Naive thymus-derived CD4-positive, alpha-beta T cell (primary cell): ENCODE data around the gene LECT2. TPM values are rescaled to one million over a fixed set of nuclear protein-coding genes. Genes with fewer than 3 reads are reported as not detected.

Experiments used
- ATAC-seq: fragments of 150-1000 bp; cut with Tn5 transposase; 2 replicates; pipeline ENCODE4 v1.10.0; 2021; ENCODE audit warnings: mild to moderate bottlenecking, moderate library complexity
- CTCF ChIA-PET: fragments of 350-600 bp; sonication (Branson Sonifier 250); formaldehyde crosslinking; loops from one replicate; lab custom pipeline; 2021; ENCODE audit warnings: antibody characterized with exemption; lab: Charles Lee
- POLR2A ChIA-PET: fragments of 350-600 bp; sonication (Branson Sonifier 250); formaldehyde crosslinking; loops from one replicate; lab custom pipeline; 2021; ENCODE audit warnings: antibody characterized with exemption, inconsistent platforms; lab: Charles Lee
- DNase-seq, 9 donors: peaks; one replicate each; pipeline versions ENCODE4 v3.0.0 to v3.0.0-alpha.2; 2020 to 2022; ENCODE audit warnings: mixed read lengths in 1 of 9
- H3K27ac ChIP-seq: one replicate; pipeline ENCODE4 v1.7.0; 2013; ENCODE audit warnings: mild to moderate bottlenecking, low read depth, low read length, moderate library complexity
- H3K27me3 ChIP-seq, 2 donors: one replicate each; pipeline ENCODE4 v1.7.0; 2013; ENCODE audit warnings: low read length in 2 of 2, mild to moderate bottlenecking in 2 of 2, moderate library complexity in 2 of 2; ENCODE audit not compliant: control insufficient read depth in 2 of 2, insufficient read depth in 2 of 2
- H3K36me3 ChIP-seq, 3 experiments: 1 replicate in 2 of 3; 2 replicates in 1 of 3; pipeline ENCODE4 v1.7.0; 2013; ENCODE audit warnings: low read length in 3 of 3, mild to moderate bottlenecking in 3 of 3, moderate library complexity in 1 of 3; ENCODE audit not compliant: insufficient read depth in 3 of 3, control insufficient read depth in 2 of 3
- H3K4me1 ChIP-seq, 2 donors: one replicate each; pipeline ENCODE4 v1.7.0; 2013; ENCODE audit warnings: low read length in 2 of 2, mild to moderate bottlenecking in 2 of 2, moderate library complexity in 1 of 2; ENCODE audit not compliant: control insufficient read depth in 2 of 2, insufficient read depth in 2 of 2
- H3K4me3 ChIP-seq: 2 replicates; pipeline ENCODE4 v1.7.0; 2013; ENCODE audit warnings: mild to moderate bottlenecking, low read length
- H3K9me3 ChIP-seq, 3 experiments: 1 replicate in 2 of 3; 2 replicates in 1 of 3; pipeline ENCODE4 v1.7.0; 2013; ENCODE audit warnings: low read length in 3 of 3; ENCODE audit not compliant: control insufficient read depth in 2 of 3
- H3K27ac Mint-ChIP-seq, 9 donors: one replicate each; pipeline ENCODE4 v1.8.0; 2020 to 2022; ENCODE audit warnings: mixed read lengths in 9 of 9, mild to moderate bottlenecking in 8 of 9, moderate library complexity in 5 of 9, inconsistent platforms in 2 of 9
- H3K27me3 Mint-ChIP-seq, 5 donors: one replicate each; pipeline ENCODE4 v1.8.0; 2021 to 2022; ENCODE audit warnings: mixed read lengths in 5 of 5, mild to moderate bottlenecking in 1 of 5
- H3K36me3 Mint-ChIP-seq, 5 donors: one replicate each; pipeline ENCODE4 v1.8.0; 2020 to 2022; ENCODE audit warnings: mixed read lengths in 5 of 5, mild to moderate bottlenecking in 3 of 5, inconsistent platforms in 1 of 5
- H3K4me1 Mint-ChIP-seq, 7 donors: one replicate each; pipeline ENCODE4 v1.8.0; 2020 to 2022; ENCODE audit warnings: mixed read lengths in 7 of 7, mild to moderate bottlenecking in 3 of 7, inconsistent platforms in 1 of 7
- H3K4me3 Mint-ChIP-seq, 10 donors: one replicate each; pipeline ENCODE4 v1.8.0; 2020 to 2022; ENCODE audit warnings: mild to moderate bottlenecking in 10 of 10, mixed read lengths in 10 of 10, moderate library complexity in 6 of 10, inconsistent platforms in 2 of 10
- H3K9me3 Mint-ChIP-seq, 11 donors: one replicate each; pipeline ENCODE4 v1.8.0; 2020 to 2022; ENCODE audit warnings: mixed read lengths in 11 of 11, mild to moderate bottlenecking in 4 of 11, inconsistent platforms in 1 of 11, moderate library complexity in 1 of 11
- intact Hi-C, 2 donors: fragments of 100-400 bp; cut with micrococcal nuclease; formaldehyde crosslinking; loops; one replicate each; pipeline ENCODE4 v1.15.1; 2023
- polyA plus RNA-seq, 2 donors: library from polyadenylated mRNA; unstranded; fragments of 300-500 nt; fragmentation: Illumina TruSeq; gene quantifications; one replicate each; pipeline ENCODE4 v1.2.3, GENCODE V29; 2021
- total RNA-seq, 6 experiments: library from RNA in 5 of 6; stranded (reverse) in 5 of 6; gene quantifications; 1 replicate in 5 of 6; 2 replicates in 1 of 6; pipeline ENCODE4 v1.2.3 and lab custom pipeline; 2021 to 2026

The LECT2 gene
- not detected for total RNA-seq
- not detected for polyA plus RNA-seq
- not detected for total RNA-seq (lab: John Stamatoyannopoulos, UW)

DNA sequence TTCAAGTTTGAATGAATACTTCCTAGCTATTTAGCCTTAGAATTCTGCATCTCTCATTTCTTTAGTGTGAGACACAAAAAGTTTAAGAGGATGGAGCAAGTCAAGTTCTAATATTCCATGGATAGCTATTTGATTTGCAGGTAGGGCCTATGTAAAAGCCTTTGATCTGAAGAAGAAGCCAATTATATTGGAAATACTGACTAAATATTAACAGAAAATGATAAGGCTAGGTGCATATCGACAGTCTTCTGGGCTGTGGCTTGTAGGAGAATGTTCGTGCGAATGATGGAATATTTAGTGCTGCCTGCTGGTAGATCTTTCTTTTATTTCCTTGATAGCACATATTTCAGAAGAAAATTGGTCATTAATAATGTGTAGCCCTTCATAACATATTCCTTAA, at the start of gene LECT2:
LECT2 (minus strand) TSS at position 85 of the 400 bp plus-strand sequence. CDS start 150 bp downstream, outside the sequence.
- no peak within 1 kb of the TSS for H3K27ac Mint-ChIP-seq
- POLR2A ChIA-PET = no interaction called here

DNA sequence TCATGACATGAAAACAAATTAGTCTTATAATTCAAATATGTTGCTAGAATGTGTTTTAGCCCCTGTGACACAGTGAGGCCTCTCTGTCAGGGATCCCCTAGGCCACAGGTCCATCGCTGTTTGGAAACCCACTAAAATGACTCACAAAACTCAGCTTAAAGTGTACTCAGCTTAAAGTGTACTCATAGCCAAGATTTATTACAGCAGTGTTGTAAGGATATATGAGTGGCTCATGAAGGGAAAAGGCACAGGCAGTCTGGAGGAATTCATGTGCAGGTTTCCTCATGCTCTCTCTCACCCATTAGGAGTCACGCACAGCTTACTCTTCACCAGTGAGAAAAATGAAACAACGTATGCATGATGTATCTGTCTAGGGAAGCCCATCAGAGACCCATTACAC, 49.7 kb upstream of the LECT2 start:
- POLR2A ChIA-PET = no interaction called here
- intact Hi-C loops = no loop called here
- no peak overlapping the region for H3K4me3 Mint-ChIP-seq
- no peaks in the 10 kb centered on the region for H3K27me3 ChIP-seq
- ATAC-seq (no peak), DNase-seq (no peak)
- no peak overlapping the region for H3K4me3 ChIP-seq
- H3K4me1 Mint-ChIP-seq = peaks cover 0 to 3% (median 0%) of the 10 kb centered on the region in 7 donors
- no peak overlapping the region for H3K27ac Mint-ChIP-seq
- H3K9me3 Mint-ChIP-seq = peaks cover 0 to 3% (median 0%) of the 10 kb centered on the region in 11 donors
- H3K27me3 Mint-ChIP-seq = peaks cover 7 to 18% (median 15%) of the 10 kb centered on the region in 5 donors
- H3K4me1 ChIP-seq = no peaks in the 10 kb centered on the region
- H3K36me3 Mint-ChIP-seq = no peaks in the 10 kb centered on the region
- H3K9me3 ChIP-seq = no peaks in the 10 kb centered on the region
- no peak overlapping the region for H3K27ac ChIP-seq
- H3K36me3 ChIP-seq = no peaks in the 10 kb centered on the region
- CTCF ChIA-PET = no interaction called here

More for the DNA sequence above, at the start of gene LECT2:
- CTCF ChIA-PET = no interaction called here
- H3K4me1 ChIP-seq = no peaks in the 10 kb centered on the region
- no peaks in the 10 kb centered on the region for H3K4me1 Mint-ChIP-seq
- H3K9me3 ChIP-seq = no peaks in the 10 kb centered on the region
- H3K36me3 Mint-ChIP-seq = no peaks in the 10 kb centered on the region
- intact Hi-C loops = no loop called here
- H3K27me3 ChIP-seq = no peaks in the 10 kb centered on the region
- H3K4me3 Mint-ChIP-seq = no peak within 1 kb of the TSS
- H3K4me3 ChIP-seq = no peak within 1 kb of the TSS
- H3K9me3 Mint-ChIP-seq = no peaks in the 10 kb centered on the region
- H3K27ac ChIP-seq = no peak within 1 kb of the TSS
- no peaks in the 10 kb centered on the region for H3K36me3 ChIP-seq
- ATAC-seq = no peak
- peaks cover 7 to 45% (median 26%) of the 10 kb centered on the region in 5 donors for H3K27me3 Mint-ChIP-seq
- DNase-seq = no peak

- H3K9me3 ChIP-seq = no peaks in the 10 kb centered on the region
- H3K9me3 Mint-ChIP-seq = peaks cover 0 to 1% (median 0%) of the 10 kb centered on the region in 11 donors
- no peak overlapping the region for H3K27ac Mint-ChIP-seq
- H3K4me3 Mint-ChIP-seq = no peak overlapping the region
- ATAC-seq (no peak), DNase-seq (no peak)
- H3K4me3 ChIP-seq = no peak overlapping the region
- H3K27ac ChIP-seq = no peak overlapping the region
- H3K36me3 Mint-ChIP-seq = peaks cover 0 to 4% (median 0%) of the 10 kb centered on the region in 5 donors
- intact Hi-C loops = no loop called here
- CTCF ChIA-PET = no interaction called here
- POLR2A ChIA-PET = no interaction called here
- peaks cover 0 to 5% (median 0%) of the 10 kb centered on the region in 7 donors for H3K4me1 Mint-ChIP-seq
- no peaks in the 10 kb centered on the region for H3K4me1 ChIP-seq
- no peaks in the 10 kb centered on the region for H3K36me3 ChIP-seq
- H3K27me3 Mint-ChIP-seq = peaks cover 10 to 21% (median 11%) of the 10 kb centered on the region in 5 donors
- H3K27me3 ChIP-seq = no peaks in the 10 kb centered on the region
Measured at GRCh38 chr5:136001466-136001981, 46.7 kb upstream of the LECT2 start.

GRCh38 chr5:136000932-136001331, 46.1 kb upstream of the LECT2 start:
- Mint-ChIP-seq H3K4me3 (no peak overlapping the region), H3K9me3 (peaks cover 0 to 1% (median 0%) of the 10 kb centered on the region in 11 donors), H3K27ac (no peak overlapping the region), H3K36me3 (peaks cover 0 to 4% (median 0%) of the 10 kb centered on the region in 5 donors), H3K4me1 (peaks cover 0 to 5% (median 0%) of the 10 kb centered on the region in 7 donors), H3K27me3 (peaks cover 10 to 27% (median 11%) of the 10 kb centered on the region in 5 donors)
- ChIA-PET CTCF (no interaction called here), POLR2A (no interaction called here)
- intact Hi-C loops = no loop called here
- Histone ChIP-seq H3K4me3 (no peak overlapping the region), H3K9me3 (no peaks in the 10 kb centered on the region), H3K4me1 (no peaks in the 10 kb centered on the region), H3K27ac (no peak overlapping the region), H3K27me3 (no peaks in the 10 kb centered on the region), H3K36me3 (no peaks in the 10 kb centered on the region)
- ATAC-seq = peak; percentile 15
- no peak for DNase-seq

DNA sequence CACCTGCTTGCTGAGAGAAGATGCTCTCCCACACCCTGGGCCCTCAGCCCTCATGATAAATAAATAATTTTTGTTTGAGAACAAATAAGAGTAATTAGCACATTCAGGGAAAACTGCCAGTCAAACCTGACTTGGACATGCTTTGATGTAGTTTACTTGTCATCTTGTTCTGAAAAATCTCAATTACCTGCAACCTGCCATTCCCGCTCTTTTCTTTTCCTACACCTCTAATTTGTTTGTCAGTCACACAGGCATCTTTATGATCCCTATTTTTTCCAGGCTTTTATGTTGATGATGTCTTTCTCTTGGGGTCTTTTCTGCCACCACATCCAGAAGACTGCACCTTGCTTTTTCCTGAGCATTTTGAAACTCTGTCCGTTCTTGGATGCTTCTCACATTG, 45.4 kb upstream of the LECT2 start:
- POLR2A ChIA-PET = no interaction called here
- intact Hi-C loops = no loop called here

GRCh38 chr5:135999406-136000139, 44.8 kb upstream of the LECT2 start:
- H3K9me3 Mint-ChIP-seq = peaks cover 0 to 1% (median 0%) of the 10 kb centered on the region in 11 donors

More for the DNA sequence above, 45.4 kb upstream of the LECT2 start:
- peaks cover 0 to 4% (median 0%) of the 10 kb centered on the region in 5 donors for H3K36me3 Mint-ChIP-seq
- no peak for ATAC-seq
- Histone ChIP-seq H3K36me3 (no peaks in the 10 kb centered on the region), H3K27ac (no peak overlapping the region), H3K27me3 (no peaks in the 10 kb centered on the region), H3K4me1 (no peaks in the 10 kb centered on the region), H3K9me3 (no peaks in the 10 kb centered on the region), H3K4me3 (no peak overlapping the region)
- DNase-seq = no peak
- no peak overlapping the region for H3K4me3 Mint-ChIP-seq
- H3K27me3 Mint-ChIP-seq = peaks cover 6 to 21% (median 11%) of the 10 kb centered on the region in 5 donors
- peaks cover 0 to 1% (median 0%) of the 10 kb centered on the region in 11 donors for H3K9me3 Mint-ChIP-seq
- no peak overlapping the region for H3K27ac Mint-ChIP-seq
- peaks cover 0 to 5% (median 0%) of the 10 kb centered on the region in 7 donors for H3K4me1 Mint-ChIP-seq
- CTCF ChIA-PET = no interaction called here

More at GRCh38 chr5:135999406-136000139, 44.8 kb upstream of the LECT2 start:
- H3K36me3 Mint-ChIP-seq = peaks cover 0 to 4% (median 0%) of the 10 kb centered on the region in 5 donors
- H3K27ac ChIP-seq = no peak overlapping the region
- CTCF ChIA-PET = no interaction called here
- no peak for DNase-seq
- peaks cover 9 to 21% (median 15%) of the 10 kb centered on the region in 5 donors for H3K27me3 Mint-ChIP-seq
- H3K36me3 ChIP-seq = no peaks in the 10 kb centered on the region
- POLR2A ChIA-PET = no interaction called here
- peaks cover 0 to 5% (median 0%) of the 10 kb centered on the region in 7 donors for H3K4me1 Mint-ChIP-seq
- H3K27me3 ChIP-seq = no peaks in the 10 kb centered on the region
- peak; percentile 80 for ATAC-seq
- no peak overlapping the region for H3K4me3 ChIP-seq
- no peaks in the 10 kb centered on the region for H3K9me3 ChIP-seq
- no peak overlapping the region for H3K4me3 Mint-ChIP-seq
- no peaks in the 10 kb centered on the region for H3K4me1 ChIP-seq
- H3K27ac Mint-ChIP-seq = no peak overlapping the region
- intact Hi-C loops = no loop called here
